ENCODE measurements around the gene CBFA2T2. TPM values are rescaled to one million over a fixed set of nuclear protein-coding genes. Genes with fewer than 3 reads are reported as not detected.

The CBFA2T2 gene
- total and polyA plus RNA-seq, 10 of the 15 experiments (the other 5 are each of a cell fraction or from before 2014, with no cell fraction given): 0.61 to 8.6 (median 5.5) TPM

- TF ChIP-seq, protein P1, sequence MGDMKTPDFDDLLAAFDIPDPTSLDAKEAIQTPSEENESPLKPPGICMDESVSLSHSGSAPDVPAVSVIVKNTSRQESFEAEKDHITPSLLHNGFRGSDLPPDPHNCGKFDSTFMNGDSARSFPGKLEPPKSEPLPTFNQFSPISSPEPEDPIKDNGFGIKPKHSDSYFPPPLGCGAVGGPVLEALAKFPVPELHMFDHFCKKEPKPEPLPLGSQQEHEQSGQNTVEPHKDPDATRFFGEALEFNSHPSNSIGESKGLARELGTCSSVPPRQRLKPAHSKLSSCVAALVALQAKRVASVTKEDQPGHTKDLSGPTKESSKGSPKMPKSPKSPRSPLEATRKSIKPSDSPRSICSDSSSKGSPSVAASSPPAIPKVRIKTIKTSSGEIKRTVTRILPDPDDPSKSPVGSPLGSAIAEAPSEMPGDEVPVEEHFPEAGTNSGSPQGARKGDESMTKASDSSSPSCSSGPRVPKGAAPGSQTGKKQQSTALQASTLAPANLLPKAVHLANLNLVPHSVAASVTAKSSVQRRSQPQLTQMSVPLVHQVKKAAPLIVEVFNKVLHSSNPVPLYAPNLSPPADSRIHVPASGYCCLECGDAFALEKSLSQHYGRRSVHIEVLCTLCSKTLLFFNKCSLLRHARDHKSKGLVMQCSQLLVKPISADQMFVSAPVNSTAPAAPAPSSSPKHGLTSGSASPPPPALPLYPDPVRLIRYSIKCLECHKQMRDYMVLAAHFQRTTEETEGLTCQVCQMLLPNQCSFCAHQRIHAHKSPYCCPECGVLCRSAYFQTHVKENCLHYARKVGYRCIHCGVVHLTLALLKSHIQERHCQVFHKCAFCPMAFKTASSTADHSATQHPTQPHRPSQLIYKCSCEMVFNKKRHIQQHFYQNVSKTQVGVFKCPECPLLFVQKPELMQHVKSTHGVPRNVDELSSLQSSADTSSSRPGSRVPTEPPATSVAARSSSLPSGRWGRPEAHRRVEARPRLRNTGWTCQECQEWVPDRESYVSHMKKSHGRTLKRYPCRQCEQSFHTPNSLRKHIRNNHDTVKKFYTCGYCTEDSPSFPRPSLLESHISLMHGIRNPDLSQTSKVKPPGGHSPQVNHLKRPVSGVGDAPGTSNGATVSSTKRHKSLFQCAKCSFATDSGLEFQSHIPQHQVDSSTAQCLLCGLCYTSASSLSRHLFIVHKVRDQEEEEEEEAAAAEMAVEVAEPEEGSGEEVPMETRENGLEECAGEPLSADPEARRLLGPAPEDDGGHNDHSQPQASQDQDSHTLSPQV (IDR thresholded peaks at IDR 0.05): no peak
- no peak for TF ChIP-seq RAD51 (IDR thresholded peaks at IDR 0.05)
Observed at GRCh38 chr20:33470866-33471265, 19.0 kb upstream of the CBFA2T2 start (continued).

- no peak overlapping the region for H3K4me3 ChIP-seq
- H3K4me2 ChIP-seq (ENCODE audit: control insufficient read depth, insufficient read depth): no peak overlapping the region
- CTCF ChIA-PET: interaction anchor here (0.7 to 1.2 kb wide), 3 partner anchors 28 to 195 kb away, joined by 3 read pairs; no protein-coding TSS in a partner anchor
- no peak for ATAC-seq
- WGBS (ENCODE audit: insufficient coverage, insufficient replicate concordance, low lambda C conversion rate, missing lambda C conversion rate): 56% methylated on average over 7 of the region's 7 CpGs
- intact Hi-C loops (cut with micrococcal nuclease; ENCODE audit: unreplicated experiment): no loop called here
- BruUV-seq (replicated peaks): no TSS peak
- TF ChIP-seq RFX5 (IDR thresholded peaks at IDR 0.05; ENCODE audit: low read depth, low read length) (no peak), PAX8 (IDR thresholded peaks at IDR 0.05) (no peak), JUND (IDR thresholded peaks at IDR 0.05; ENCODE audit: low read depth, low read length) (no peak), MEF2A (IDR thresholded peaks at IDR 0.05; ENCODE audit: insufficient read depth, low read depth, low read length) (no peak), RELA (IDR thresholded peaks at IDR 0.05; ENCODE audit: borderline replicate concordance, partially characterized antibody) (no peak), HDGF (IDR thresholded peaks at IDR 0.05) (no peak)
- TF ChIP-seq, protein P2, sequence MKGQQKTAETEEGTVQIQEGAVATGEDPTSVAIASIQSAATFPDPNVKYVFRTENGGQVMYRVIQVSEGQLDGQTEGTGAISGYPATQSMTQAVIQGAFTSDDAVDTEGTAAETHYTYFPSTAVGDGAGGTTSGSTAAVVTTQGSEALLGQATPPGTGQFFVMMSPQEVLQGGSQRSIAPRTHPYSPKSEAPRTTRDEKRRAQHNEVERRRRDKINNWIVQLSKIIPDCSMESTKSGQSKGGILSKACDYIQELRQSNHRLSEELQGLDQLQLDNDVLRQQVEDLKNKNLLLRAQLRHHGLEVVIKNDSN (IDR thresholded peaks at IDR 0.05; ENCODE audit: borderline replicate concordance, extremely low read length, insufficient read depth, low read depth, low read length): no peak
- TF ChIP-seq, protein P3, sequence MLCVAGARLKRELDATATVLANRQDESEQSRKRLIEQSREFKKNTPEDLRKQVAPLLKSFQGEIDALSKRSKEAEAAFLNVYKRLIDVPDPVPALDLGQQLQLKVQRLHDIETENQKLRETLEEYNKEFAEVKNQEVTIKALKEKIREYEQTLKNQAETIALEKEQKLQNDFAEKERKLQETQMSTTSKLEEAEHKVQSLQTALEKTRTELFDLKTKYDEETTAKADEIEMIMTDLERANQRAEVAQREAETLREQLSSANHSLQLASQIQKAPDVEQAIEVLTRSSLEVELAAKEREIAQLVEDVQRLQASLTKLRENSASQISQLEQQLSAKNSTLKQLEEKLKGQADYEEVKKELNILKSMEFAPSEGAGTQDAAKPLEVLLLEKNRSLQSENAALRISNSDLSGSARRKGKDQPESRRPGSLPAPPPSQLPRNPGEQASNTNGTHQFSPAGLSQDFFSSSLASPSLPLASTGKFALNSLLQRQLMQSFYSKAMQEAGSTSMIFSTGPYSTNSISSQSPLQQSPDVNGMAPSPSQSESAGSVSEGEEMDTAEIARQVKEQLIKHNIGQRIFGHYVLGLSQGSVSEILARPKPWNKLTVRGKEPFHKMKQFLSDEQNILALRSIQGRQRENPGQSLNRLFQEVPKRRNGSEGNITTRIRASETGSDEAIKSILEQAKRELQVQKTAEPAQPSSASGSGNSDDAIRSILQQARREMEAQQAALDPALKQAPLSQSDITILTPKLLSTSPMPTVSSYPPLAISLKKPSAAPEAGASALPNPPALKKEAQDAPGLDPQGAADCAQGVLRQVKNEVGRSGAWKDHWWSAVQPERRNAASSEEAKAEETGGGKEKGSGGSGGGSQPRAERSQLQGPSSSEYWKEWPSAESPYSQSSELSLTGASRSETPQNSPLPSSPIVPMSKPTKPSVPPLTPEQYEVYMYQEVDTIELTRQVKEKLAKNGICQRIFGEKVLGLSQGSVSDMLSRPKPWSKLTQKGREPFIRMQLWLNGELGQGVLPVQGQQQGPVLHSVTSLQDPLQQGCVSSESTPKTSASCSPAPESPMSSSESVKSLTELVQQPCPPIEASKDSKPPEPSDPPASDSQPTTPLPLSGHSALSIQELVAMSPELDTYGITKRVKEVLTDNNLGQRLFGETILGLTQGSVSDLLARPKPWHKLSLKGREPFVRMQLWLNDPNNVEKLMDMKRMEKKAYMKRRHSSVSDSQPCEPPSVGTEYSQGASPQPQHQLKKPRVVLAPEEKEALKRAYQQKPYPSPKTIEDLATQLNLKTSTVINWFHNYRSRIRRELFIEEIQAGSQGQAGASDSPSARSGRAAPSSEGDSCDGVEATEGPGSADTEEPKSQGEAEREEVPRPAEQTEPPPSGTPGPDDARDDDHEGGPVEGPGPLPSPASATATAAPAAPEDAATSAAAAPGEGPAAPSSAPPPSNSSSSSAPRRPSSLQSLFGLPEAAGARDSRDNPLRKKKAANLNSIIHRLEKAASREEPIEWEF (IDR thresholded peaks at IDR 0.05; ENCODE audit: insufficient replicate concordance, low read depth, low read length): no peak
- no peak for DNase-seq (ENCODE audit: low read depth, low spot score)
- no peak overlapping the region for H2AFZ ChIP-seq (ENCODE audit: control insufficient read depth, low read depth, low read length)
- no peaks in the 10 kb centered on the region for H3K36me3 ChIP-seq (ENCODE audit: control insufficient read depth in 2 of 2, insufficient read depth in 2 of 2, low read length in 1 of 2)
- no peaks in the 10 kb centered on the region for H3K79me2 ChIP-seq (ENCODE audit: control insufficient read depth, insufficient read depth, low read length)
- no peak overlapping the region for H3K9ac ChIP-seq (ENCODE audit: control insufficient read depth, insufficient read depth, low read length)
- no peak for FAIRE-seq
- SMC1A ChIA-PET (ENCODE audit: uncharacterized antibody, unreplicated experiment): interaction anchor here (0.6 kb wide), 1 partner anchor 43 kb away, joined by 3 read pairs; no protein-coding TSS in a partner anchor
- no peaks in the 10 kb centered on the region for H3K4me1 ChIP-seq (ENCODE audit: control insufficient read depth, insufficient read depth, low read length)
- no peaks in the 10 kb centered on the region for H3K9me3 ChIP-seq (replicated peaks; ENCODE audit: control insufficient read depth, insufficient read depth, low read length)
- RAD21 ChIA-PET (ENCODE audit: unreplicated experiment): interaction anchor here (0.6 to 1.8 kb wide), 2 partner anchors 179 to 195 kb away, joined by 3 to 4 read pairs; no protein-coding TSS in a partner anchor
- no peaks in the 10 kb centered on the region for H3K27me3 ChIP-seq (replicated peaks in 1 of 2; ENCODE audit: control insufficient read depth in 2 of 2, insufficient read depth in 2 of 2, low read length in 1 of 2)
- H3K27ac ChIP-seq (ENCODE audit: control insufficient read depth, insufficient read depth): no peak overlapping the region
- POLR2A ChIA-PET: no interaction called here
- no peaks in the 10 kb centered on the region for H4K20me1 ChIP-seq (ENCODE audit: control insufficient read depth, insufficient read depth)
- in situ Hi-C loops (cut with MboI): no loop called here
Observed at GRCh38 chr20:33472868-33473435, 16.9 kb upstream of the CBFA2T2 start.
